Measurements from ENCODE around the gene PDE8B.

- TF ChIP-seq CTCF (IDR thresholded peaks at IDR 0.05; ENCODE audit: low read length), result no peak
- TF ChIP-seq EZH2phosphoT487 (IDR thresholded peaks at IDR 0.05; ENCODE audit: low read length), result no peak
These were observed 647 bp downstream of the PDE8B start for GRCh38 chr5:77210964-77211690.

All from MM.1S (cell line).